IMR-90 (cell line): Measurements from ENCODE around the gene CUX1. TPM values are rescaled to one million over a fixed set of nuclear protein-coding genes. Genes with fewer than 3 reads are reported as not detected.

Experiments
- ATAC-seq: fragments of 200-7000 bp; cut with Tn5 transposase; 2 replicates; pipeline ENCODE4 v1.9.1; 2020; ENCODE audit warnings: low read depth, mild to moderate bottlenecking, moderate library complexity
- BruUV-seq: library from RNA; stranded (reverse); fragments of 400-500 nt; replicated peaks from 2 replicates; lab custom pipeline; 2021; lab: Mats Ljungman, UMichigan
- CTCF ChIA-PET: fragments of 300-600 bp; formaldehyde crosslinking; extraction: SDS; loops from one replicate; lab custom pipeline; 2021; ENCODE audit warnings: antibody characterized with exemption; lab: Yijun Ruan, JAX
- POLR2A ChIA-PET: fragments of 300-600 bp; sonication (Branson Sonifier 250); formaldehyde crosslinking; loops from one replicate; lab custom pipeline; 2022; ENCODE audit warnings: antibody characterized with exemption; ENCODE audit not compliant: unreplicated experiment; lab: Charles Lee
- DNase-seq: peaks from one replicate; pipeline ENCODE4 v3.0.0; 2013
- H2AFZ ChIP-seq: replicated peaks from 2 replicates; pipeline ENCODE3; 2013; ENCODE audit warnings: low read length, mild to moderate bottlenecking; ENCODE audit not compliant: poor library complexity
- H2AK5ac ChIP-seq: 2 replicates; pipeline ENCODE4 v1.6.1; 2013; ENCODE audit warnings: low read depth, low read length, inconsistent platforms
- H2AK9ac ChIP-seq: replicated peaks from 2 replicates; pipeline ENCODE3; 2013; ENCODE audit warnings: mild to moderate bottlenecking, low read depth, low read length, moderate library complexity; ENCODE audit not compliant: poor library complexity
- H2BK120ac ChIP-seq: 2 replicates; pipeline ENCODE4 v1.6.1; 2013; ENCODE audit warnings: low read depth, low read length, inconsistent platforms
- H2BK15ac ChIP-seq: 3 replicates; pipeline ENCODE4 v1.6.1; 2013; ENCODE audit warnings: low read depth, low read length, inconsistent platforms
- H2BK20ac ChIP-seq: 2 replicates; pipeline ENCODE4 v1.6.1; 2013; ENCODE audit warnings: low read depth, mild to moderate bottlenecking, inconsistent platforms, low read length, moderate library complexity
- H2BK5ac ChIP-seq: 2 replicates; pipeline ENCODE4 v1.6.1; 2013; ENCODE audit warnings: mild to moderate bottlenecking, low read depth, low read length, inconsistent platforms; ENCODE audit not compliant: poor library complexity, severe bottlenecking
- H3K14ac ChIP-seq: replicated peaks from 2 replicates; pipeline ENCODE4 v1.6.1; 2013; ENCODE audit warnings: low read depth, low read length, inconsistent platforms
- H3K18ac ChIP-seq: 2 replicates; pipeline ENCODE4 v1.6.1; 2013; ENCODE audit warnings: low read depth, low read length, control low read depth
- H3K23ac ChIP-seq: 2 replicates; pipeline ENCODE4 v1.6.1; 2013; ENCODE audit warnings: low read depth, low read length, inconsistent platforms
- H3K27ac ChIP-seq: 2 replicates; pipeline ENCODE4 v1.5.1; 2013; ENCODE audit warnings: mild to moderate bottlenecking, control low read depth, low read length; ENCODE audit not compliant: insufficient read depth
- H3K27me3 ChIP-seq: 2 replicates; pipeline ENCODE4 v1.6.1; 2013; ENCODE audit warnings: low read length; ENCODE audit not compliant: control insufficient read depth, insufficient read depth
- H3K36me3 ChIP-seq: 2 replicates; pipeline ENCODE4 v1.6.1; 2013; ENCODE audit warnings: low read length, mixed read lengths; ENCODE audit not compliant: control insufficient read depth, insufficient read depth
- H3K4ac ChIP-seq: 2 replicates; pipeline ENCODE4 v1.6.1; 2013; ENCODE audit warnings: low read depth, low read length, inconsistent platforms
- H3K4me1 ChIP-seq: 2 replicates; pipeline ENCODE4 v1.6.1; 2013; ENCODE audit warnings: low read length, mixed read lengths; ENCODE audit not compliant: control insufficient read depth, insufficient read depth
- H3K4me2 ChIP-seq: 2 replicates; pipeline ENCODE4 v1.6.1; 2013; ENCODE audit warnings: low read depth, mild to moderate bottlenecking, control low read depth, low read length, moderate library complexity
- H3K4me3 ChIP-seq: 2 replicates; pipeline ENCODE4 v1.5.1; 2013; ENCODE audit warnings: low read depth, mild to moderate bottlenecking, control low read depth, low read length, moderate library complexity; ENCODE audit not compliant: insufficient read depth
- H3K56ac ChIP-seq: 2 replicates; pipeline ENCODE4 v1.6.1; 2013; ENCODE audit warnings: low read length, inconsistent platforms; ENCODE audit not compliant: insufficient read depth; ENCODE audit errors: extremely low read depth
- H3K79me1 ChIP-seq, 2 experiments: 2 replicates each; pipeline ENCODE4 v1.6.1; 2013; ENCODE audit warnings: low read length in 2 of 2, inconsistent platforms in 1 of 2, low read depth in 1 of 2
- H3K9ac ChIP-seq: 2 replicates; pipeline ENCODE4 v1.6.1; 2013; ENCODE audit warnings: low read depth, low read length, control low read depth
- H3K9me1 ChIP-seq: 2 replicates; pipeline ENCODE4 v1.6.1; 2013; ENCODE audit warnings: low read length, inconsistent platforms; ENCODE audit not compliant: insufficient read depth
- H3K9me3 ChIP-seq: 2 replicates; pipeline ENCODE4 v1.6.1; 2013; ENCODE audit warnings: low read length; ENCODE audit not compliant: control insufficient read depth, insufficient read depth
- H4K20me1 ChIP-seq: 2 replicates; pipeline ENCODE4 v1.6.1; 2013; ENCODE audit warnings: low read length, inconsistent platforms; ENCODE audit not compliant: insufficient read depth
- H4K5ac ChIP-seq: 2 replicates; pipeline ENCODE4 v1.6.1; 2013; ENCODE audit warnings: mild to moderate bottlenecking, low read depth, low read length, control low read depth
- H4K8ac ChIP-seq, 2 experiments: 2 replicates each; pipeline ENCODE4 v1.6.1; 2013; ENCODE audit warnings: low read depth in 2 of 2, low read length in 2 of 2, control low read depth in 1 of 2, inconsistent platforms in 1 of 2
- H4K91ac ChIP-seq: 2 replicates; pipeline ENCODE4 v1.6.1; 2013; ENCODE audit warnings: low read depth, low read length, inconsistent platforms; ENCODE audit not compliant: insufficient read depth
- CEBPB ChIP-seq: IDR thresholded peaks from 2 replicates; pipeline ENCODE4 v1.6.1; 2012; ENCODE audit warnings: low read depth, low read length, improper control_type of control experiment
- MXI1 ChIP-seq: IDR thresholded peaks from 2 replicates; pipeline ENCODE4 v1.6.1; 2012; ENCODE audit warnings: low read depth, mild to moderate bottlenecking, low read length, moderate library complexity, borderline replicate concordance
- WGBS, 2 experiments: methylation state at CpG; one replicate each; pipeline versions ENCODE4 v1.1.5 to v1.1.7; 2013; ENCODE audit warnings: missing lambda C conversion rate in 2 of 2; ENCODE audit not compliant: insufficient read length in 1 of 2; ENCODE audit errors: extremely low coverage in 2 of 2; 5-methylcytosine and 5-hydroxymethylcytosine counted together
- dilution Hi-C: fragments of 300-500 bp; cut with HindIII; formaldehyde crosslinking; loops from one replicate; pipeline ENCODE4 v1.14.3; 2018; ENCODE audit warnings: low sequenced_read_pairs; ENCODE audit not compliant: unreplicated experiment
- in situ Hi-C: fragments of 300-500 bp; cut with MboI; formaldehyde crosslinking; loops from 3 replicates; pipeline ENCODE4 v1.14.3; 2019; ENCODE audit warnings: low sequenced_read_pairs, inconsistent platforms, mixed read lengths
- intact Hi-C: fragments of 100-400 bp; cut with micrococcal nuclease; formaldehyde crosslinking; loops from 2 replicates; pipeline ENCODE4 v1.10.0; 2022
- polyA plus RNA-seq, 3 experiments: library from polyadenylated mRNA; depleted of rRNA; stranded (reverse); fragments of >200 nt; gene quantifications; 2 replicates each; pipeline ENCODE4 v1.2.3, GENCODE V29; 2012; ENCODE audit warnings: low replicate concordance in 1 of 3
- total RNA-seq: library from RNA; depleted of rRNA; stranded (reverse); fragments of >200 nt; gene quantifications from 2 replicates; pipeline ENCODE4 v1.2.3, GENCODE V29; 2012

CUX1 gene
- total and polyA plus RNA-seq, 2 of the 4 experiments (the other 2 are of a cell fraction): 19.7 to 46.4 TPM

- H3K9me1 ChIP-seq: peaks cover 16% of the 10 kb centered on the region; the same call in 1 of the 2 replicates
- DNase-seq (peak; percentile 69), ATAC-seq (peak; percentile 81)
- H3K14ac ChIP-seq: peak overlapping the region; percentile 27; the same call in 1 of the 2 replicates
- no peak overlapping the region for H2BK20ac ChIP-seq
- peak overlapping the region; percentile 23; the same call in 1 of the 2 replicates for H3K23ac ChIP-seq
- in situ Hi-C loops (no loop called here), intact Hi-C loops (no loop called here), dilution Hi-C loops (no loop called here)
- peak overlapping the region; percentile 58 for H3K27ac ChIP-seq
- peak overlapping the region; percentile 19; the same call in 1 of the 2 replicates for H3K18ac ChIP-seq
- no peaks in the 10 kb centered on the region for H3K36me3 ChIP-seq
- H2BK15ac ChIP-seq: no peak overlapping the region
- H4K8ac ChIP-seq: peak overlapping the region in 1 of 2 experiments; percentile 30; a peak in 1 of 4 replicates
- no TSS peak for BruUV-seq
- peaks cover 18% of the 10 kb centered on the region for H3K4me1 ChIP-seq
- H3K9me3 ChIP-seq: no peaks in the 10 kb centered on the region
- H4K5ac ChIP-seq: peak overlapping the region; percentile 32; the same call in 1 of the 2 replicates
- peaks cover 50 to 87% of the 10 kb centered on the region in 2 experiments for H3K79me1 ChIP-seq
- no peak overlapping the region for H2AK9ac ChIP-seq
- CTCF ChIA-PET: no interaction called here
- TF ChIP-seq CEBPB: no peak
- 0 out of 2 replicates have a peak, but pooled peaks have one; percentile 47 for TF ChIP-seq MXI1
- H3K4me2 ChIP-seq: no peak overlapping the region; the same call in none of the 2 replicates
- no peaks in the 10 kb centered on the region for H3K27me3 ChIP-seq
- no peak overlapping the region for H3K9ac ChIP-seq
- H3K4ac ChIP-seq: peak overlapping the region; percentile 15; the same call in 1 of the 2 replicates
- no peak overlapping the region for H3K4me3 ChIP-seq
- H4K20me1 ChIP-seq: peaks cover 43% of the 10 kb centered on the region
- 73% methylated on average over 4 of the region's 20 CpGs; no CpG with 5 or more reads in 1 of the 2 experiments for WGBS, 2 experiments
- H3K56ac ChIP-seq: no peak overlapping the region
- H2AK5ac ChIP-seq: no peak overlapping the region
- H2BK5ac ChIP-seq: peak overlapping the region; percentile 37
- H2AFZ ChIP-seq: peak overlapping the region; percentile 4
- no peak overlapping the region for H4K91ac ChIP-seq
- peak overlapping the region; percentile 11; the same call in 1 of the 2 replicates for H2BK120ac ChIP-seq
- POLR2A ChIA-PET: no interaction called here
Observed at GRCh38 chr7:101901661-101902491, 84.5 kb downstream of the CUX1 start.
